GM19372 (cell line): ENCODE results near the gene MAP3K5.
A peak's percentile ranks its signal among the peaks of the same experiment; 100 is the strongest.
"Not testable (repeated sequence)": the region's sequence is repeated elsewhere in the genome, so short reads cannot be mapped to it uniquely, and the experiment has no call there.

Source experiments
- ATAC-seq: cut with Tn5 transposase; IDR thresholded peaks from one replicate; pipeline ENCODE4 v1.9.1; 2021; ENCODE audit warnings: mild to moderate bottlenecking, low read depth, moderate library complexity; ENCODE audit not compliant: unreplicated experiment

Gene MAP3K5

DNA sequence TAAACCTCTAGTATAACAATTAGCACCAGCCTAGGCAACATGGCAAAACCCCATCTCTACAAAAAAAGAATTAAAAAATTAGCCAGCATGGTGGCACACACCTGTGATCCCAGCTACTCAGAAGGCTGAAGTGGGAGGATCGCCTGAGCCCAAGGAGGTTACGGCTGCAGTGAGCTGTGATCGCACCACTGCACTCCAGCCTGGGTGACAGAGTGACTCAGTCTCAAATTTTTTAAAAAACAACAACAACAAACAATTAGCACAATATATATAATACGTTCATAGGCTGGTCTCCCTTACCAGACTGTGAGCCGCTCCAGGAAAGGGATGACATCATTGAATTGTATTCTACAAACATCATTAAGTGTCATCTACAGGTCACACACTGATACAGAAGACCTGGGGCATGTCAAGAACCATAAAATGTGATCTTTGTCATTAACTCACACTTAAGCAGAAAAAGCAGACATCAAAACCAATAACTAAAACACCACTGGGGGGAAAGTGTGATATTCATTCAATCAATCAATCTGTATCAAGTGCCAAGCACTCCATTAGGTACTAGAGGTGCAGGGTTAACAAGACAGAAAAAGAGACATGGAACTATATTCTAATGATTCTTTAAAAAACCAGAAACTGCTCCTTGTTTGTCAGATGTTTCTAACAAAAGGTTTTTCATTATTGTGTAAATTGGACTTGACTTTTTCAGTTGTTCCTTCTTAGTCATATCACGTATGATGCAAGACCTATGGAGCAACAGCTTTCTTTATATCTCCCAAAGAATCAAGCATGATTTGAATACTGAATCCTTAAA is 17.8 kb downstream of the MAP3K5 start:
- ATAC-seq = no peak

DNA sequence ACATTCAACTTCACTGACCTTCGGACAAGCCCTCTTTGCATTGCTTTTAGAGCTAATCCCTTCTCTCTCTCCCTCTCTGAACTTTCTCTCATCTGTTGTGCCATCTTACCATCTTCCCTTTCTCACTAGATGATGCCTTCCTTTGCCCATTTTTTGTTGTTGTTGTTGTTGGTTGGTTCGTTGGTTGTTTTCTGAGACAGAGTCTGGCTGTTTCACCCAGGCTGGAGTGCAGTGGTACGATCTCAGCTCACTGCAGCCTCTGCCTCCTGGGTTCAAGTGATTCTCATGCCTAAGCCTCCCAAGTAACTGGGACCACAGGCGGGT is 18.8 kb downstream of the MAP3K5 start:
- ATAC-seq = no peak

DNA sequence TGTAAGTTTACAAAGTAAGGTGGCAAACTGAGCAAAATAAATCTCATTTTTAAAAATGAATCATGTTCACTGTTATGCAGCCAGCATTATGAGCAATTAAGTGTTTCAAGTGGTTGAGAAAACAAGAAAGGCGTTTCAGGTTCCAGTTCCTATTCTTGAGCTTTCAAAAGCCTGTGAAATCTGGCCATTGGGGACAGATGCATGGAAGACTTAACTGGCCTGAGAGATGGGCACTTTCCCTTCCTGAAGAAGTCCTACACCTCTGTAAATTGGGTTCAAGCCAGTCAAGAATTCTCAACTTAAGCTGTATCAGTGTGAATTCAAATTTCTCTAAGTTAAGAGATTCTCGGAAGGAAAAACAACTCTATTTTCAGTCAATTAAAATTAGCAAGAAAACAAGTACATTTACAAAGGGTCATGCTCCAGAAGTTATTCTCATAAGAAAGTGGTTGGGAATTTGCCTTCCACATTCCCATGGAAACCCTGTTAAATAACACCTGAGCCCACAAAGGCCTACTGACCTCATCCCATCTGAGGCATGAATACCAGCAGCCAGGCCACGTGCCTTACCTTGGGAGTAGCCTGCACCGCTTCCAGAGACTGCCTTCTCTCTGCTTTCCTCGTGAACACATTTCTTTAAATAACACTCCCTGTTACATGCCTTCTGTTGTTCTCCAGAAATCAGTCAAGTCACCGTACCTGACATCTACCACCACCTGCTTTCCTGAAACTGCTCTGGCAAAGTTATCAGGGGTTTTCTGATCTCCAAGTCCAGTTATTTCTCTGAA is 19.4 kb downstream of the MAP3K5 start:
- ATAC-seq = peak; percentile 53

DNA sequence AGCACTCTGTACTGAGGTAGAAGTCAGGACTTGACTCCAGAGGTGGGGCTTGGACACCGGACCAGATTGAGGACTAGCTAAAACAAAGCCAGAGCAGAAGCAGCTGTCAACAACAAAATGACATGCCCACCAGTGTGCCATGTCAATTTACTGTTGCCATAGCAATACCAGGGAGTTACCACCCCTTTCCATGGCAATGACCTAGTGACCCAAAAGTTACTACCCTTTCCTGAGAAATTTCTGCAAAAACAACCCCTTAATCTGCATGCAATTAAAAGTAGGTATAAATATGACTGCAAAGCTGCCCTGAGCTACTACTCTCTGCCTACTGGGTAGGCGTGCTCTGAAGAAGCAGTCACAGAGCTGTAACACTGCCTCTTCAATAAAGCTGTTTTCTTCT is 21.0 kb downstream of the MAP3K5 start:
- no peak for ATAC-seq

DNA sequence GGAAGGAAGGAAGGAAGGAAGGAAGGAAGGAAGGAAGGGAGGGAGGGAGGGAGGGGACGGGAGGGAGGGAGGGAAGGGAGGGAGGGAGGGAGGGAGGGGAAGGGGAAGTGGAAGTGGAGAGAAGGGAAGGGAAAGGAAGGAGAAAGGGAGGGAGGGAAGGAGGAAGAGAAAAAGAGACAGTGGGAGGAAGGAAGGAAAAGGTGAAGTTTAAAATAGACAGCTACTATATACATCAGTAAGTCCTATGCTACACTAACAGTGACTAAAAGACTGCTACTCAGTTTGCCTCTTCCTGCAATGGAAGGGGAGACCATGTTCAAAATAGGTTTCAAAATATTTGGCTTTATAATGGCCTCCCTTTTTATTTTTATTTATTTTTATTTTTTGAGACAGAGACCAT is 22.5 kb downstream of the MAP3K5 start:
- no peak for ATAC-seq

DNA sequence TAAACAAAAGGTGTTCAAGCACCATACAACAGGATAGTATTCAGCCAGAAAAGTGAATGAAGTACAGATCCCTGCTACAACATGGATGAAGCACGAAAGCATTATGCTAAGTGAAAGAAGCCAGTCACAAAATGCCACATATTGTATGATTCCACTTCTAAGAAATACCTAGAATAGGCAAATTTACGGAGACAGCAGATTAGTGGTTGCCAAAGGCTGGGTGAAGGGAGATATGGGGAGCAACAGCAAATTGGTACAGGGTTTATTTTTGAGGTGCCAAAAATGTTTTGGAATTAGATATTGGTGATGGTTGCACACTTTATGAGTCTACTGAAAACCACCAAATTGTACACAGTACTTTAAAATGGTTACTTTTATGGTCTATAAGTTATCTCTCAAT is 23.2 kb downstream of the MAP3K5 start:
- ATAC-seq = no peak

DNA sequence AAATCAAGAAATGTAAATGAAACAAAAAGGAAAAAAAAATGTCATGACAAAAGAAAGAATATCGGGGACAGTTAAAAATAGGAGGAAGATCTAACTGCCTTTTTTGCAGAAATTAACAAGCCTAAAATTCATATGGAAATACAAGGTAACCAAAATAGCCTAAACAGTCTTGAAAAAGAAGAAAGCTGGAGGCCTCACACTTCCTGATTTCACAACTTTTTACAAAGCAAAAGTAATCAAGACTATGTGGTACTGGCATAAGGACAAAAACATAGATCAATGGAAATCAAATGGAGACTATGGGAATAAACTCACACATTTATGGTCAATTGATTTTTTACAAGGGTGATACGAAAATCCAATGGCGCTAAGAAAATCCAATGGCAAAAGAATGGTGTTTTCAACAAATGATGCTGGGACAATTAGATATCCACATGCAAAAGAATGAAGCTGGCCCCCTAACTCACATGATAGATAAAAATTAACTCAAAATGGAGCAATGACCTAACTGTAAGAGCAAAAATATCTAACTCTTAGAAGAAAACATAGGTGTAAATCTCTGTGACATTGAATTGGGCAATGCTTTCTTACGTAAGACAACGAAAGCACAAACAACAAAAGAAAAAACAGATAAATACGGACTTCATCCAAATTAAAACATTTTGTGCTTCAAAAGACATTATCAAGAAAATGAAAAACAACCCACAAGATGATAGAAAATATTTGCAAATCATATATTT is 24.5 kb downstream of the MAP3K5 start:
- no peak for ATAC-seq

DNA sequence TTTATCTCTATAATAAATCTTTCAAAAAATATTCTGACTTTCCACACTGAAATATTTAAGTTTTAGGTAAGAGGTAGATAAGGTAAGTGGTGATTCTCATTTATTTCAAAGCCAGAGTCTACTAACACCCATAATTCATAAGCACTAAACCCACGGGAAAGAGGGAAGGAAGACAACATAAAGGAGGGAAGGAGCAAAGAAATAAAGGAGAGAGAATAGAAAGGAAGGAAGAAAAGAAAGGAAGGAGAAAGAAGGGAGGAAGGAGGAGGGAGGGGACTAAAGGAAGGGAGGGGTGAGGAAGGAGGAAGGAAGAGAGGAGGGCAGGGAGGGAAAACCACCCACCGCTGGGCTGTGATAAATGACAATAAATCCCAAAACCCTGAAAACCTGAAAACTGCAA is 25.2 kb downstream of the MAP3K5 start:
- no peak for ATAC-seq

DNA sequence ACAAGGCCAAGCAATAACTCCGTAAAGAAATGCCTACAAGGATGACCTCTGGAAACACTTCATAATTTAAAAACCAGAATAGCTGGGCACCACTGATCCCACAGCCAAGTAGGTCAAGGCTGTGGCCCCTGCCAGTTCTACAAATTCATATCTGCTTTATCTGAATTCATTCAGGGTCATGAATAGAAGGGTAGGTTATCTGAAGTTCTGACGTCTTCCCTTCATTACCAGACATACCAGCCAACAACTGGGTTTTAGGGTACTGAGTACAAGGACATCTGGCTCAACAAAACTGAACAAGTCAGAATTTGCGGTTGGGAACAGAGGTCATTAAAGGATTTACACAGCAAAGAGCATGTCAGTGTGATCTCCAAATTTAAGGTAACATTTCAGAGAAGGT is 26.0 kb downstream of the MAP3K5 start:
- ATAC-seq = no peak

DNA sequence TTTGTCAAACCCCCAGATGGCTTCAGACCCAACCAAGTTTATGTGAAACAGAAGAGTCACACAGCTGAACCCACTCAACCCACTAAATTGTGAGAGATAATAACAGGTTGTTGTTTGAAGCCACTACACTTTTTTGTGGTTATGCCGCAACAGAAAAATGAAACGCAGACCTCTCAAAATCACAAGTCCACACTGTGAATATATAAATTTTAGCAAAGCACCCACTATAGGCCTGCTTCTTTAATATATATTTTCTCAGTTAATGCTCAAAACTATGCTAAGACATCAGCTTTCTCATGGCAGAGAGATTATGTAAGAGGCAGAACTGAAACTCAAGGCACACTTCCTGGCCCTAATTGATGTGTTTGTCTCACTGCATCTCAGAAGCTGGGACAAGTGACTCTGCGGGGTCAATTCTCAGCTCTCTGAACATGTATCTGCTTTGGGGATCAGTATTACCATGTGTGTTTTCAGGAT is 27.7 kb downstream of the MAP3K5 start:
- ATAC-seq = peak; percentile 33

DNA sequence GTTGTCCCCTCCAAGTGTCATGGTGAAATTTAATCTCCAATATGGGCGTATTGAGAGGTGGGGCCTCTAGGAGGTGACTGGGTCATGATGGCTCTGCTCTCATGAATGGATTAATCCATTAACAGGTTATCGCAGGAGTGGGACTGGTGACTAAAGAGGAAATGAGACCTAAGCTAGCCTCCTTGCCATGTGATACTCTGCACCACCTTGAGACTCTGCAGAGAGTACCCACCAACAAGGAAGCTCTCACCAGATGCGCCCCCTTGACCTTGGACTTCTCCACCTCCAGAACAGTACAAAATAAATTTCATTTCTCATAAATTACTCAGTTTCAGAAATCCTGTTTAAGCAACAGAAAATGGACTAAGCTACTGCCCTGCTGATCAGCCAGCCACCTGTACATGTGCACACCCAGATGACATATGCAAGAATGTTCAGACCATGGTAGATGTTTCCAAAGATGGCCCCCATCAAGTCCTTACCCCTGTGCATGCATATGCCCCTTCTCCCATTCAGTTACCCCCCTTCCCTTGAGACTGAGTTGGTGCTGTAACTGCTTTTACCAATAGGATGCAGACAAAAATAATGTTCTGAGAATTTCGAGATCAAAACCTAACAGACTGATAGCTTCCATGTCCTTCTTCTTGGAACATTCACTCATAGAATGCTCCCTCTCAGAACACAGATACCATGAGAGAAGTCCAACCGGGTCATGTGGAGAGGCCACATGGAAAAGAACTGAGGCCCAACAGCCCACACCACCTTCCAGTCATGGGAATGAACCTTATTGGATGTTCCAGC is 28.4 kb downstream of the MAP3K5 start:
- ATAC-seq = peak; percentile 28

DNA sequence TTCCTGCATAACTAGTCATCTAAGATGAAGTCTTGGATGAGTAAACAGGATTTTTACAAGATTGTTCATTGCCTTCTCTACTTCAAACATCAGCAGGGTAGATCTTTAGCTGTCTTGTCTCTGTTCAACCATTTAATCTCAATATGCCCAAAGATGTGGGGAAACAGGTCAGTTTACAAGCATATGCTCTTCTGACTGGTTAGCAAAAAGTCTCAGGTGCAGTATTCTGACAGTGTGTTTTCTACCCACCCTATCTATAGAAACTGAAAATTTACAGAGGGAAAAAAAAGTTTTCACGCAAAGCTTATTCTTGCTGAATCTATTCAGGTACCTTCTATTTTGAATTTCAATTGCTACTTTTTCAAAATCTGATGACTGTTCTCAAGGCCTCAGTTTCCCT is 29.0 kb downstream of the MAP3K5 start:
- ATAC-seq = peak; percentile 24

DNA sequence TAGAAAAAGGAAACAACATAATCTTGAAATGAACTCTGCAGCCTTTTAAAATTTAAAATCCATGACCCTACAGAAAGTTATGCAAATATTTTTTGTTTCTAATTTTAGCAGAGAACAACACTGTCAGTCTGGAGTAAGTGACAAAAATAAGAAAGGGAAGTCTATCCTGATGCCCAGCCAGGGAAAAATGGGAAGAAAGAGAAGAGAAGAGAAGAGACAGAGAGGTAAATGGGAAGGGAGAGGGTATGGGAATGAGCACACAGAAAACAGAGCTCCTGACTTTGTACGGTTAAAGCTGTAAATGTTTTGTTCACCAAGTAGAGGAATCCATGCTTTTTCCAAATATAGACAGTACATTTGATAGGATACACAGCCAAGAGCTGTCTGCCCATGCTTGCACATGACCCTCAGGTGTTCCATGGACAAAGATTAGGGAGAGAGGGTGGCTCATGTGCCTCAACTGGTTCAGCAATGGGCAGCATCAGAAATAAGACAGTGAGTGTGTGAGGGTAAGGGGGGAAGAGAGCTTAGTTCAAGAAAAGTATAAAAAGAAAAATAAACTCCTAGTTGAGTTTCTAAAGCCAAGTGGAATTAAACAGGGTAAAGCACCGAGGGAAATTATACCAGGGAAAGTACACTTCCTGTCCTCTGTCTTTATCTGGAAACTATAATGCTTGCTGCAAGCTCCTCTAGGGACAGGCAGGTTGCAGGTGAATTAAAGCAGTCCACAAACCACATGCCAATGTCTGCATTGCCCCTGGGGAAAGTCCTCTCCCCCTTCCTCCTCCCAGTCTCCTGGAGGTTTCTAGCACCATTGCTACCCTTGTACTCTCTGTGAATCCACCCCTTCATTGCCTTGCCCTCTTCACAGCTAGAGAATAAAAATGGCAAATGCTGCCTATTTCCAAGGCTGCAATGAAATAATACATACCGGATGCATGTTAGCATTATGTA is 30.0 kb downstream of the MAP3K5 start:
- ATAC-seq = no peak

DNA sequence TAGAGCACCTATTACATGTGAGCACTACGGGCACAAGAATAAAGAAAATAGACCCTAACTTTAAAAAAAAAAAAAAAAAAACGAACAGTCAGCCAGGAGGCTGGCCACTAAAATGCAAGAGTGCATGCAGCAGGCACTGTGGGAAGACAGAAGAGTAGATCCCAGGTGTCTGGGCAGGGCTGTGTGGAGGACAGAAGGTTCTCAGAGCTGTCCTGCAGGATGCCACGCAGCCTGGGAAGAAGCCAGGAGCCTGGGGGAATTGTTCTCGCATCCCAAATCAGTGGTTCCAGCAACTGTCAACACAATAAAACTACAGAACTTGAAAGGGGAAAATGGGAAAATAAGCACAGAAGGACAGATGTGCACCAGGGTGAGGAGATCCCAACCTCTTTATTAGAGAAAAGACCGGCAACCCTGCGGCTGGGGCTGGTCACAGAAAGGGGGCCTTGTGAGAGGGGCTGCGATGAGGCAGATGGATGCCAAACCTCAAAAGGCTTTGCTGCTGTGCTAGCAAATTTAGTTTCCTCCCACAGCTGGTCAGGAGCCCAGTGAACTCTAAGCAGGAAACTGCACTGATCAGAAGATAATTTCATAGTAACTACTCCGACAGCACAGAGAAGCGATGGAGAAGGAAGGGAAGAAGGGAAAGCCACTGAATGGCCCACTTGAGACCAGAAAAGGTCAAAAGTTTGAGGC is 30.9 kb downstream of the MAP3K5 start:
- no peak for ATAC-seq

DNA sequence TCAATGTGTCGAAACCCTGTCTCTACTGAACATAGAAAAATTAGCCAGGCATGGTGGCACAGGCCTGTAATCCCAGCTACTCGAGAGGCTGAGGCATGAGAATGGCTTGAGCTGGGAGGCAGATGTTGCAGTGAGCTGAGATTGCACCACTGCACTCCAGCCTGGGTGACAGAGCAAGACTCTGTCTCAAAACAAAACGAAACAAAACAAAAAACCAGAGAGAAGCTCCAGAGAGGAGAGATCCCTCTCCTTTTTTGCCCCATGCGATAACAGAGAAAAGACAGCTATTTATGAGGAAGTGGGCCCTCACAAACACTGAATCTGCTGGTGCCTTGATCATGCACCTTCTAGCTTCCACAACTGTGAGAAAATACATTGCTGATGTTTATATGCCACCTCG is 31.5 kb downstream of the MAP3K5 start:
- not testable (repeated sequence) for ATAC-seq

DNA sequence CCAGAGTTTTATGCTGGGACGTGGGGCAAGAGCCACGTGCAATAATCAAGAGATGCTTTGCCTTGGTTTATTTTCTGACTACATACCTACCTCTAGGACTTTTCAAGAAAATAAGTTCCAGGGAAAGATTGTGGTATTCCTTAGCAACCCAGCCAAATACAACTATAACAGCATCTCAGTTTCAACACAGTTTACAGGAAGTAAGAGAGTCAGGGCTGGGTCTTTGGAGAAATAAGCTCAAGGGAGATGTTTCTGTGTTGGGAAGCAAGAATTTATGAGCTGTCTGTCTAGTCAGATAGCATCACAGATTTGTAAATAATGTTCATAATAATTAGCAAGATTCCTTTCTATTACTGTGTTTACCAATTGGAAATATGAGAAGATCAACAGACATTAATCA is 35.1 kb downstream of the MAP3K5 start:
- no peak for ATAC-seq

DNA sequence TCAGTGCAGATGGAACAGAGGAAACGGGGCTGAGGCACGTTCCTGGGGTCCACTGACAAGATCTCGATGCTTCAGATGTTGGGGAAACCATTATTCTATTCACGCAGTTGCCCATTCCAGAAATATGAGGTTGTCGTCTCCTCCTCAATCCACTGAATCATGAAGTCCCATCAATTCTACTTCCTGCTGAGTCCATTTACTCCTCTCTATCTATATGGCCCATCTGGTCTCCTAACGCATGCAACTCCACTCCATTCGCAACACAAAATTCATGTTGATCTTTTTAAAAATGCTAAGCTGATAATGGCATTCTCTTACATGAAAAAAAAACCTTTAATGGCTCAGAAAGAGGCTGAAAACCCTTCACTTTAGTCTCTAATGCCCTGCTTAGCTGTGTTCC is 37.5 kb downstream of the MAP3K5 start:
- ATAC-seq = no peak

DNA sequence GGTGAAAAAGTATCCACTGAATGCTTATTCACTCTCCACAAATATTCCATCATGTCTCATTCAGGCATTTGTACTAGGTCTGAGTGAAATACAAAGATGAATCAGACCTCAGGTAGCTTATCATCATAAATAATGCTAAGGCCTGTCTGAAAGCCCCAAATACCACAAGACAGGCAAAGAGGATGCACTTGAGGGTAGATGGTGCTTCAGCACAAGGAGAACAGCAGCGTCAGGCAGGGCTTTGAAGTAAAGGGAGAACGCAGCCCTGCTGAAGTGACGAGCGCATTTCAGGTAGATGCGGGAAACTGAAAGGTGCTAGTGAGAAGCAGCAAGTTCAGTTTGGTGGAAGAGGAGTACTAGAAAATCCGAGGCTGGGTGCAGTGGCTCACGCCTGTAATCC is 38.7 kb downstream of the MAP3K5 start:
- no peak for ATAC-seq

DNA sequence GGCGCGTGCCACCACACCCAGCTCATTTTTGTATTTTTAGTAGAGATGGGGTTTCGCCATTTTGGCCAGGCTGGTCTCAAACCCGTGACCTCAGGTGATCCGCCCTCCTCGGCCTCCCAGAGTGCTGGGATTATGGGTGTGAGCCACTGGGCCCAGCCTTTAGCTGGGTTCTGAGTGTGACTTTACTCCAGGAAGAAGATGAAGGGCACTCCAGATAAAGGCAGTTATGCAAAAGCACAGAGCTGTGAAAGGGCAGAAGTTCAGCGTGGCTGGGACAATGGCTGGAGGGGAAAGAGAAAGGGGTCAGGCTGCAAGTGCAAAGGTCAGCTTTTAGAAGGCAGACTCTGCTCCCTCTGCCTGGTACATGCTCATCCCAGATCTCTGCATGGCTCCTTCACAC is 39.7 kb downstream of the MAP3K5 start:
- no peak for ATAC-seq
